NOMO-1 treated with DMSO at 0.1 percent for 48 hours (cell line): ENCODE results near the gene OSGEP.

Source experiments
- DNase-seq: peaks from one replicate; lab custom pipeline; 2025; ENCODE audit not compliant: unreplicated experiment; lab: John Stamatoyannopoulos, UW

Gene OSGEP

GRCh38 chr14:20454516-20455354, at the start of gene OSGEP, which contains the start of gene APEX1:
Gene OSGEP, minus strand, starts transcription at chr14:20454812. Its CDS starts 129 bp downstream, at chr14:20454683.
Gene APEX1, plus strand, starts transcription at chr14:20455226. Its CDS starts 420 bp downstream, at chr14:20455646.
- DNase-seq = peak; percentile 98

DNA sequence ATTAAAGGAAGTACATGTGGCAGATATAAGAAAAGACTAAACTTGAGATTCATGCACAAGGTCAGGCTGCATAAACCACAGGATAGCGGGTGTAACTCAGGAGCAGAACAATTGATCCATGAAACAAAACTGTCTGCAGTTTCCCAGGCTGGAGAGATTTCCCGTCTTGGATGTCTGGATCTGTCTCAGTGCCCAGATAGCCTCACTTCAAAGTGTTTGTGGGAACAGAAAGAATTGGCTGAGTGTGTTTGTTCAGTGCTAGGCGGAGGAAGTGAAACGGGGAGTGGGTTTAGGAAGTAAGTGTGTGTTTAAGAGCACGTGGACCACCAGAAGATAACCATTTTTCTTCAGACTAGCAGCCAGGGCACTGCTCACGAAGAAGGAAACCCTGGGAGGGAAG, 49.3 kb upstream of the OSGEP start:
- DNase-seq = peak; percentile 26

DNA sequence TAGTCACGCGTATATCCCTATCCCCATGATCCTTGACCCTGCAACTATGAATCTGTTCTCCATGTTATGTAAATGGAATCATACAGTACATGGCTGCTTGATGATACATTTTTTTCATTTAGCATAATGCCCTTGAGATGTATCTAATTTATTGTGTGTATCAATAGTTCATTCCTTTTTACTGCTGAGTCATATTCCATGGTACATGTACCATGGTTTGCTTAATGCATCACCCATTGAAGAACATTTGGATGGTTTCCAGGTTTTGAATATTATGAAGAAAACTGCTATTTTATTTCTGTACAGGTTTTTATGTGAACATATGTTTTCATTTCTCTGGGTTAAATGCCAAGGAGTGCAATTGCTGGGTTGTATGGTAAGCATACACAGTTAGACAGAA, 46.7 kb upstream of the OSGEP start:
- DNase-seq = no peak

DNA sequence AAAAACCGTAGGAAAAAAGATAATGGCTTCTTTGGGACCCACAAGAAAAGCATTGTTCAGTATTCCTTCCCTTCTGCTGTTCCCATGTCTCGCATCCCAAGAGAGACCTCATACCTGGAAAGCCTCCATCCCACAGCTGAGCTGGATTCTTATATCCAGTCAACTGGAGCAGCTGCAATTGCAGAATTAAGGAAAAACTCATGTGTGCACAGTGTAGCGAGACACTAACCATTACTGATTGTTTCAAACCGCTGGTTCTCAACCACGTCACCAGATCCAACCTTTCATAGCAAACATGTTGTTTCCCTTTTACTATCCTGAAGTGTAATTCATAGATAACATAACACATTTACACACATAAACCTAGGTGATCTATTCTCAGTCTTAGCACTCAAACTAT, 45.3 kb upstream of the OSGEP start:
- no peak for DNase-seq

DNA sequence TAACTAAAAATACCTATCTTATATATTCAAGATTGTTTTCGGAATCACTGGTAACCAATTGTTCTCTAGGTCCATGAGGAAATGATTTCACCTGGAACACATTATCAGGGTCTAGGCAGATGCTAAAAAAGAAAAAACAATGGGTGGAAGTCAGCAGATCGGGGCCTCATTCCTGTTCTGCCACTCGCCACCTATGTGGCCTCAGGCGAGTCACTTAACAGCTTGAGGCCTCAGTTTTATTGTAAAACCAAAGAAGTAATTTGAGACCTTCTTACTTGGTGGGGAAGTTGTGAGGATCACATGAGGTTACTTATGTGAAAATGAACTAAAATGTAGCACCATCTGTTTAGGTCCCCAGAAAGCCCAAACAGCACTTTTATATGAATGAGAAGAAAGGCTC, 44.5 kb upstream of the OSGEP start:
- peak; percentile 15 for DNase-seq

- peak; percentile 63 for DNase-seq
Measured at GRCh38 chr14:20498622-20499021, 44.0 kb upstream of the OSGEP start.

GRCh38 chr14:20494935-20495766, 40.5 kb upstream of the OSGEP start:
- DNase-seq = peak; percentile 50

- peak; percentile 78 for DNase-seq
Measured at GRCh38 chr14:20493634-20494033, 39.0 kb upstream of the OSGEP start.

- DNase-seq = no peak
Measured at GRCh38 chr14:20492486-20492885, 37.9 kb upstream of the OSGEP start.

- DNase-seq = no peak
Measured at GRCh38 chr14:20490563-20490962, 36.0 kb upstream of the OSGEP start.

DNA sequence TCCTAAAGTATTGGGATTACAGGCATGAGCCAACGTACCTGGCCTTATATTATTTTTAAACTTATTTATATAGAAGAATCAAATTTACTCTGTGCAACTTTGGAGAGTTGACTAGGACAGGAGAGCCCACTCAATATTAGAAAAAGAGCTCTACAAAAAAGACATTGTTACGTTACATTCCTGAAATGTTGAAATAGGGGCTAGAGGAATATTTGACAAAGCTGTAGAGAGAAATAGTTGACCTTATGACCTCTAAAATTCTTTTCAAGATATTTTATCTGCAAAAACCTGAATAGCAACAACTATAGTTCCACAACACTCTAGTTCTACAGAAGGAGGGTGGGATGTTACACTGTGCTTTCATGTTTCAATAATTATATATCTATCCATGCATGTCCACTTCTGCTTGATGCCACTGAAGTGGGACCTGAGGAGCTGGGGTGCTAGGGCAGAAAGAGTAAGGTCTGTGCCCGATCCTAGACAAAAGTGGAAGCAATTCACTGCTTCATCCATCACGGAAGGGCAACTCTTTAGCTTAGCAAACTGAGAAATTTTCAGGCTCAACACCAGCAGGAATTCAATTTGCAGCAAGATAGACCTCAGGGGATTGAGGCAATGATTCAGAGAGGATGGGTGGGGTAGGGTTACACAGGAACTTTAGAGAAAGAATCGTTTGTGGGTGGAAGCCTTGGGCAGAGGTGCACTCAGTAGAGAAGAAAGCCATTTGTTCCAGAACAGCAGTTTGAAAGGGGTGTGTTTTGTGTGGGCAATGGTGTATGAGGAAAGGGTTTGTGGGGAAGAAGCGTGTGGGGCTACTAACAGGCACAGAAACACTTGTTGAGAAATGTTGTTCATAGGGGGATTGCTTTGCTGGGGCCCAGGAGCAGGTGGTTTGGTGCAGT, 34.7 kb upstream of the OSGEP start:
- peak; percentile 69 for DNase-seq

DNA sequence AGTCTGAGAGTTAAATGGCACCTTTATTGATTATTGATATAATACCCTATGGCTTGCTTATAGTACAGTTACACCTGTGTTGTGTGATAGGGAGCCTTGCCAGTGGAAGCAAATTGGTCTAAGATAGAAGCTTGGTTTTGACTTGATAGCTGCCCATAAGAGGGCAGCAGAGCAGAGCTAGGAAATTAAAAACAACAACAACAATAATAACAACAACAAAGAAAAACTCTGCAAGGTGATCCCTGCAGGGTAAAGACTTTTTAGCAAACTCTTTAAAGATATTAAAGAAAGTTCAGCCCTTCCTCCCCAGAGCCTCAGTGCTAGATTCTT, 32.7 kb upstream of the OSGEP start:
- DNase-seq = no peak

DNA sequence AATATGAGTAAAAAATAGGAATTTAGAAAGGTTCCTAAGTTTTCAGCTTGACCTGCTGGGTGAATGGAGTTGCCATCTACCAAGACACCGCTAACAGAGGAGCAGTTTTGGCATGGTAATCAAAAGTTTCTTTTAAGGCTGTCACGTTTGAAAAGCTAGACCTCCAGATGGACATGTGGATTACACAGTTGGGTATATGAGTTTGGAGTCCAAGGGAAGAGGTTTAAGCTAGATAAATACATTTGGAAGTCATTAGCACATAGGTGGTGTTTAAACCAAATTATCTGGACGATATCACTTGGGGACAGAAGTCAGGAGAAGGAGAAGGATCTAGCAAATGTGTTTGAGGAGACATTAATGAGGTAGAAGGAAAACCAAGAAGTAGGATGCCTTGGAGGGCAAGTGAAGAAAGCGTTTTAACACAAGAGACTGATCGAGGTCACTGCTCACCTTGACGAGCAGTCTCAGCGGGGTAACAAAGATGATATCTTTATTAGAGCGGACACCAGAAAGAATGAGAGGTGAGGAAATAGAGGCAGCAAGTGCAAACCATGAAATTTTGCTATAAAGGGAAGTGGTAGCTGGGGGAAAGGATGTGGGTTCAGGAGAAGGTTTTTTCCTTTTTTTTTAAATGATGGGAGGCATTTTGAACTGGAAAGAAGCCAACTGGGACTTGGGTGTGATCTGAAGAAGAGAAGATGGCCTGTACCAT, 32.2 kb upstream of the OSGEP start:
- peak; percentile 26 for DNase-seq

GRCh38 chr14:20485900-20486299, 31.3 kb upstream of the OSGEP start:
- DNase-seq = no peak

- DNase-seq = no peak
Measured at GRCh38 chr14:20482382-20482781, 27.8 kb upstream of the OSGEP start.

GRCh38 chr14:20478894-20479293, 24.3 kb upstream of the OSGEP start:
- DNase-seq = no peak

GRCh38 chr14:20477211-20477876, 22.7 kb upstream of the OSGEP start:
- DNase-seq = peak; percentile 66

DNA sequence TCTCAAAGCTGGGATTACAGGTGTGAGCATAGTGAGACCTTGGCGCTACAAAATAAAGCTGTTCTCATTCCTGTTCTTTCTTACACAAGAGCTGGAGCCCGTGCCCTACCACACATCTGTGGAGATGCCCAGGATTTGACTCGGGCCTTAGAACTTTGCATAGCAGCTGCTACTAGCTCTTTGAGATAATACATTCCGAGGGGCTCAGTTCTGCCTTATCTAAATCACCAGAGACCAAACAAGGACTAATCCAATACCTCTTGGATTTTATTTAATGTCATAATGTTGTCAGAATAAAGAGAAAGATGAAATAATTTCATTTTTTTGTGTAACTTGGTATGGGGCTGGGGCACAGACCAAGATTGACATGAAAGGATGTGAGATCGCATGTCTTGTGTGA, 22.2 kb upstream of the OSGEP start:
- DNase-seq = no peak

DNA sequence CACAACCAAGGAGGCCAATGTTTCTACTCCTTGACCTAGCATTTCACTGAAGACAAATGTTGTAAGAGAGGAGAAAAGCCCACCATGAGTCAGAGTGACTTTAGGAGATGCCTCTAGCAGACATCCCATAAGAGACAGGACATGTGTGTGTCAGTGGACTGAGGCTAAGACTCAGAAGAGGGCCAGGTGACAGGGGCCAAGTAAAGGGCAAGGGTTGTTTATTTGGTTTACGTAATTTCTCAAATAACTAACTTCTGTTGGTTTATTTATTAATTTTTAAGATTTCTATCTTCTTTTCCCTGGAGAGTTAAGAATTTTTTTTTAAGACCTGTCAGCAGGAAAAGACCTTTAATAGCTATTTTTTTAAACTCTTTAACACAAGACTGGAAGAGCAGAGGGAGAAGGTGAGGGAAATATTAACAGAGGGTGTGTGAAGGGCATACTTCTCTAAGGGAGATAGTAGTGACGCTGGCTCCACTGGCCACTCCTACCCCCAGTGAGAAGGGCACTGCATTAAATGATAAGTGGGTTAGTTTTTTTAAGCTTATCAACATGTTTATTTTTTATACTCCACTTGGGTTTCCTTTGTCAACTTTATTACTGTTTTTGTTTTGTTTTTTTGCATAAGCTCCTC, 18.0 kb upstream of the OSGEP start:
- no peak for DNase-seq

- DNase-seq = no peak
Measured at GRCh38 chr14:20470603-20470901, 15.9 kb upstream of the OSGEP start.
